Measurements from ENCODE around the gene ESRRA. TPM values are rescaled to one million over a fixed set of nuclear protein-coding genes. Genes with fewer than 3 reads are reported as not detected.
A peak's percentile ranks its signal among the peaks of the same experiment; 100 is the strongest.

ESRRA gene
- total and polyA plus RNA-seq, 10 donors, result 24.0 to 56.5 (median 43.2) TPM

- H3K27ac ChIP-seq, result no peak overlapping the region
- no peak for TF ChIP-seq POLR2A (IDR thresholded peaks at IDR 0.05)
- no peak for TF ChIP-seq POLR2AphosphoS5 (IDR thresholded peaks at IDR 0.05)
- TF ChIP-seq CTCF (IDR thresholded peaks at IDR 0.05 in 8 of 11, conservative IDR thresholded peaks at IDR 0.05 in 3 of 11), result no peak
Observed at GRCh38 chr11:64327375-64327774, 22.1 kb downstream of the ESRRA start.

DNA sequence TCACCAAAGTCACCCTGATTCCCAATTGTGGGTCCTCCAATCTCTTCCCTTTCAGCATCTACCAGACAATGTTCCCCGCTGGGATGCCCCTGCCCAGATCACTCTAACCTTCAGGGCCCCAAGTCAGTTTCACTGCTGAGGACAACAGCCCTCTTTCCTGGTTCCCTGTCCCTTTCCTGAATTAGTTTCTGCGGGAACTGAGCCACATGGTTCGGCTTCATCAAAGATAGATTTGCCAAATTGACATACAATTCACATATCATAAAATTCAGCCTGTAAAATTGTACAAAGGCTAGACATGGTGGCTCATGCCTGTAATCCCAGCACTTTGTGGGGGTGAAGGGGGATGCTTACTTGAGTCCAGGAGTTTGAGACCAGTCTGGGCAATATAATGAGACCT lies 22.7 kb downstream of the ESRRA start:
- Histone ChIP-seq H3K4me3 (no peak overlapping the region), H3K27ac (no peak overlapping the region), H3K36me3 (peaks cover 0 to 6% (median under 1%) of the 10 kb centered on the region in 6 donors), H3K9me3 (peaks cover 0 to 6% (median 0%) of the 10 kb centered on the region in 8 donors), H3K27me3 (replicated peaks in 1 of 7) (no peaks in the 10 kb centered on the region), H3K4me1 (peaks cover 9 to 52% (median 20%) of the 10 kb centered on the region in 6 donors)
- no peak for TF ChIP-seq CTCF (IDR thresholded peaks at IDR 0.05 in 8 of 11, conservative IDR thresholded peaks at IDR 0.05 in 3 of 11)
- no peak for TF ChIP-seq POLR2AphosphoS5 (IDR thresholded peaks at IDR 0.05)
- TF ChIP-seq POLR2A (IDR thresholded peaks at IDR 0.05), result no peak
- intact Hi-C loops (cut with DNase I; ENCODE audit: low total_unique reads), result no loop called here
- WGBS, 5 donors, result 82 to 94% (median 91%) methylated on average over 3 of the region's 3 CpGs
- no peak for DNase-seq

More at GRCh38 chr11:64327375-64327774, 22.1 kb downstream of the ESRRA start:
- Histone ChIP-seq H3K27me3 (replicated peaks in 1 of 7) (no peaks in the 10 kb centered on the region), H3K4me1 (peaks cover 9 to 50% (median 18%) of the 10 kb centered on the region in 6 donors), H3K9me3 (peaks cover 0 to 6% (median 0%) of the 10 kb centered on the region in 8 donors), H3K36me3 (peaks cover 0 to 12% (median 6%) of the 10 kb centered on the region in 6 donors), H3K4me3 (no peak overlapping the region)
- intact Hi-C loops (cut with DNase I; ENCODE audit: low total_unique reads), result no loop called here
- WGBS, 5 donors, result 89 to 94% (median 92%) methylated on average over 2 of the region's 2 CpGs
- DNase-seq, result no peak

- DNase-seq, result no peak
- TF ChIP-seq POLR2AphosphoS5 (IDR thresholded peaks at IDR 0.05), result peak in 1 of 3 donors; percentile 9
- no peak for TF ChIP-seq POLR2A (IDR thresholded peaks at IDR 0.05)
- no peaks in the 10 kb centered on the region for H3K27me3 ChIP-seq (replicated peaks in 1 of 7)
- H3K4me1 ChIP-seq, result peaks cover 9 to 59% (median 31%) of the 10 kb centered on the region in 6 donors
- intact Hi-C loops (cut with DNase I; ENCODE audit: low total_unique reads), result no loop called here
- WGBS, 5 donors, result 84 to 93% (median 90%) methylated on average over 11 of the region's 11 CpGs
- no peaks in the 10 kb centered on the region for H3K36me3 ChIP-seq
- peak overlapping the region in 3 of 8 donors; percentile 53 to 78 (median 56) for H3K27ac ChIP-seq
- peaks cover 0 to 6% (median 0%) of the 10 kb centered on the region in 8 donors for H3K9me3 ChIP-seq
- H3K4me3 ChIP-seq, result no peak overlapping the region
Observed at GRCh38 chr11:64330888-64331287, 25.6 kb downstream of the ESRRA start.

- intact Hi-C loops (cut with DNase I; ENCODE audit: low total_unique reads), result no loop called here
- TF ChIP-seq POLR2AphosphoS5 (IDR thresholded peaks at IDR 0.05) (peak; percentile 55 to 72 (median 71)), POLR2A (IDR thresholded peaks at IDR 0.05) (no peak), CTCF (IDR thresholded peaks at IDR 0.05 in 8 of 11, conservative IDR thresholded peaks at IDR 0.05 in 3 of 11) (peak; percentile 42 to 77 (median 70))
- Histone ChIP-seq H3K4me1 (peaks cover 9 to 66% (median 31%) of the 10 kb centered on the region in 6 donors), H3K9me3 (peaks cover 0 to 6% (median 0%) of the 10 kb centered on the region in 8 donors), H3K4me3 (peak overlapping the region in 1 of 8 donors; percentile 44), H3K27me3 (replicated peaks in 1 of 7) (no peaks in the 10 kb centered on the region), H3K27ac (peak overlapping the region; percentile 33 to 82 (median 60)), H3K36me3 (no peaks in the 10 kb centered on the region)
- WGBS, 5 donors, result 10 to 24% (median 14%) methylated on average over 12 to 20 of the region's 20 CpGs
- DNase-seq, result peak; percentile 92
Observed at GRCh38 chr11:64331569-64332371, 26.4 kb downstream of the ESRRA start.
